ENCODE results near the gene SUSD6.
A peak's percentile ranks its signal among the peaks of the same experiment; 100 is the strongest.
"Not testable (repeated sequence)": the region's sequence is repeated elsewhere in the genome, so short reads cannot be mapped to it uniquely, and the experiment has no call there.

Gene SUSD6

GRCh38 chr14:69716478-69717187 is 105.2 kb downstream of the SUSD6 start:
- no peak for DNase-seq

DNA sequence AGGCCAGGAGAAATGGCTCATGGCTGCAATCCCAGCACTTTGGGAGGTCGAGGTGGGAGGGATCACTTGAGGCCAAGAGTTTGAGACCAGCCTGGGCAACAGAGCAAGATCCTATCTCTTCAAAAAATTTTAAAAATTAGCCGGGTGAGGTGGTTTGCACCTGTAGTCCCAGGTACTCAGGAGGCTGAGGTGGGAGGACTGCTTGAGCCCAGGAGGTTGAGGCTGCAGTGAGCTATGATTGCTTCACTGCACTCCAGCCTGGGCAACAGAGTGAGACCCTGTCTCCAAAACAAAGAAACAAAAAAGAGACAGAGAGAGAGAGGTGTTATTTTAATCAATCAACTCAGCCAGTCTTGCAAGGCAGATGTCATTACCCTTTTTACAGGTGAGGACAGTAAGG is 107.2 kb downstream of the SUSD6 start:
- DNase-seq = not testable (repeated sequence)

DNA sequence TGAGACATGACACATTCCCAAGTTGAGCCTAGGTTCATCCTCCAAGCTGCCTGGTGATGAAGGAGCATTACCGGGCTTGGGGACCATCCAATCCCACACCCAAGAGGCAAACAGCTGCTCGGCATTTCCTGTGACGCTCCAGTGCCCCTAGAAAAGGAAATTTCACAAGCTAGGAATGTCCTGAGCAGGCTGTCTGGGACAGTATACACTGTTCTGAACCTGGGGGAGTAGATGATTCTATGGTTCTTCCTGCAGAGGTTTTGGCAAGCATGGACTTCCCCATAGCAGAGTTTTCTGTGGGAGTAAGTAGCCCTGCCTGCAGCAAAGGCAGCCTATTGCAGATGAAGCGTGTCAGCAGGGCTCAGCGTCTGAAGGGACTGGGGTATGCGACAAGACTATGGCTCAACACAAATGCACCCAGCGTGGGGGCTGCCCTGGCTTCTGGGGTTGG is 108.1 kb downstream of the SUSD6 start:
- DNase-seq = peak; percentile 47

DNA sequence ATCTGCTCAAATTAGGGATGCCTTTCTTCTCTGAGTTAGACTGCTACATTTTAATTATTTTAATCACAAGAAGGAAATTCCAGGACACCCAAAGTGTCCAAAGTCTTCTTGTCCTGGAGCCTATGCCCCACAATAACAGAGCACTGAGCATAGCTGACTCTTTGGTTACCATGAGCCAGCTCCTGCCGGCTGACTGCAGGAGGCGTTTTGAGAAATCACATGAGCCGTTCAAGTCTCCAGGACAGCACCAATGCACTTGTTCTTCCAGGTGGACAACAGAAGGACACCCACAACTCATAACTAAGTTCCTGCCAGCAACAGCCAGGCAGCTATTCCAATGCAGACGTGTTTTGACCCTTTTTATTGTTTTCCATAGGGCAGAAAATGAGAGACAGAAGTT is 109.5 kb downstream of the SUSD6 start:
- DNase-seq = no peak

DNA sequence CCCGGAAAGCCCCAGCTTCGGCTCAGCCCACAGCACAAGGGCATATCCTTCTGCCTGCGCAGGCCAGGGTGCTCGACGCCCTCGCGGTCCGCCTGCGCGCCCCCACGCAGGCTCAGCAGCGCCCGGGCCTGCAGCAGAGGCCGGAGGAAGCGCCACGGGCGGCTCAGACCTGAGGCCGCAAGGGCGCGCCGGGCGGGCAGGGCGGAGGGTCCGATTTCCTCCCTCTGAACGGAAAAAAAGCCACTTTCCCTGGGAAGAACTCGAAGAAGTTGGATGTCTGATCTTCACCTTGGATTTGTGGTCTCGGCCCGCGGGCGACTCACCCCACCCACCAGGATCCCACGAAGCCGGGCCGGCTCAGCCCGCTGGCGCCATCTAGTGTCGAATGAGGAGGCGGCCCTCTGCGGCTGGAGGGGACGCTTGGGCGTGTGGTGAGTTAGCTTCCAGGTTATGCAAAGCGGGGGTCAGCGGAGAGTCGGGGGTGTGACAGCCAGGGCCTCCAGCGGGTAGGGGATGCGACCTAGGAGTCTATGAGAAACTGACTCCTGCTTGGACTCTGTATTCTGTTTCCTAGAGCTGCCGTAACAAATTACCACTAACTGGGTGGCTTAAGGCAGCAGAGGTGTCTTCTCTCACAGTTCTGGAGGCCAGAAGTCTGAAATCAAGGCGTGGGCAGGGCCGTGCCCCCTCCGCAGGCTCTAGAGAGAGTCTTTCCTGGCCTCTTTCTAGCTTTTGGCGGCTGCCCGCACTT is 115.5 kb downstream of the SUSD6 start:
- peak; percentile 94 for DNase-seq

- DNase-seq = no peak
These were observed 116.5 kb downstream of the SUSD6 start for GRCh38 chr14:69727860-69728259.

DNA sequence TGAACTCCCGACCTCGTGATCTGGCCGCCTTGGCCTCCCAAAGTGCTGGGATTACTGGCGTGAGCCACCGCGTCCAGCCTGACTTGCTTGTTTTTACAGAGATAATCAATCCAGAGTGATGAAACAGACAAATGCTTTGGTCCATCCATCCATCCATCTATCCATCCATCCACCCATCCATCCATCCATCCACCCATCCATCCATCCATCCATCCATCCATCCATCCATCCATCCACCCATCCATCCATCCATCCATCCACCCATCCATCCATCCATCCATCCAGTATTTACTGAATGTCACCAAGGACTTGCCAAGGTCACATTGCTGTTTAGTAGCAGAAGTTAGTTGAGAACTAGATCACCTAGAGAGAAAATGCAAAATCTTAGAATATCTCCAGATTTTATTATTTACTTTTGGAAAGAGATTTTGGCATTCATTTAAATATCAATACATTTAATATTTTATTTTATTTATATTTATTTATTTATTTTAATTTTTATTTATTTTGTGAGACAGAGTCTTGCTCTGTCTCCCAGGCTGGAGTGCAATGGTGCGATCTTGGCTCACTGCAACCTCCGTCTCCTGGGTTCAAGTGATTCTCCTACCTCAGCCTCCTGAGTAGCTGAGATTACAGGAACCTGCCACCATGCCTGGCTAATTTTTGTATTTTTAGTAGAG is 120.7 kb downstream of the SUSD6 start:
- not testable (repeated sequence) for DNase-seq

- DNase-seq = not testable (repeated sequence)
These were observed 125.0 kb downstream of the SUSD6 start for GRCh38 chr14:69736405-69736804.

GRCh38 chr14:69741055-69741454 is 129.7 kb downstream of the SUSD6 start:
- DNase-seq = no peak

GRCh38 chr14:69749956-69750355 is 138.6 kb downstream of the SUSD6 start:
- DNase-seq = no peak

GRCh38 chr14:69750495-69750894 is 139.1 kb downstream of the SUSD6 start:
- no peak for DNase-seq

DNA sequence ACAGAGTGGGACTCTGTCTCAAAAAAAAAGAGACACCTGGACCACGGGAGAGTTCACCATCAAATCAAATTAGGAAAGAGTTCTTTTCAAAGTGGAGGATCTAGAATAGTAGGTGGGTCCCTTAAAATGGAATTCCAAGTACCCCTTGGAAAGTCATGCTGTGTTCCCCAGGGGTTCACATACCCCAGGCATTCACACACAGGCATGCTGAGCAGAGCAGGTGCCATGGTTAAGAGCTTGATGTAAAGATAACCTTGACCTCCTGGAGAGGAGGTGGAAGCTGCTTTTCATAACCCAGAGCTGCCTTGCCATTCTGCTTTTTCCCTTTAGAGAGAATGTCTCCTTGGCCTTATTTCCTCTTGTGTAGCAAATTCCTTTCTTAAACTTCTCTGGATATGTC is 141.4 kb downstream of the SUSD6 start:
- no peak for DNase-seq

DNA sequence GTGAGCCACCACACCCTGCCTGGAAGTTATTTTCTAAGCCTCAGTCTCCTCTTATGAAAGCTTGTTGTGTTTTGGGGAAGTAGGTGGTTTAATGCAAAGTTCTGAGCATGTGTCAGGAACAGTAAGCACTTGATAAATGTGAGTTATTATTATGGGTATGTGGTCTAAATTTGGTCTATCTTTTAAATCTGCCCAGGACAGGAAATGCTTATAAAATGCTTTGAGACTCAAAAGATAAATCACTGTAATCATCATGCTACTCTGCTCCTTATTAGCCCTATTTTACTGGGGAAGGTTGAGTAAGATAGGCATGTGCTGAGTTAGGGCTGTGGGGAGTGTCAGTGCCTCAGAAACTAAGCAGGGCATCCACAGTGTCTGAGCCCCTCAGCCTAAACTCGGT is 142.5 kb downstream of the SUSD6 start:
- DNase-seq = no peak

GRCh38 chr14:69754487-69754886 is 143.1 kb downstream of the SUSD6 start:
- DNase-seq = no peak

DNA sequence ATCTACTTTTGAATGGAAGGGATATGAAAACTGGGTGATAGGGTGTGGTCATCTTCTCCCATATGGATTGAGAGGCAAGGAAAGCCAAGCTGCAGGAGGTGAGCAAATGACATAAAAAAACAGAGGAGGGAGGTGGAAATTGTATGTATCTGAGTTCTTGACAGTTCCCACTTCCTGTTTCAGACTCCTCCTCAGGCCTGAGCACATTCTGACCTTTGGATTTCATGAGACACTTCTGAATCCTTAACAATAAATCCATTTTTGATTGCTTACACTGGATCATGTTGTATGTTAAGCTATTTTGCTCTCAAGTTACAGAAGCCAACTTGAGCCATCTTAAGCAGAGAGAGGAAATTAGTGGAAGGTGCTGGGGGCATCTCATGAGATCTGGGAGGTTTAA is 143.9 kb downstream of the SUSD6 start:
- DNase-seq = no peak

GRCh38 chr14:69755784-69756183 is 144.4 kb downstream of the SUSD6 start:
- no peak for DNase-seq

GRCh38 chr14:69756298-69756697 is 144.9 kb downstream of the SUSD6 start:
- no peak for DNase-seq

DNA sequence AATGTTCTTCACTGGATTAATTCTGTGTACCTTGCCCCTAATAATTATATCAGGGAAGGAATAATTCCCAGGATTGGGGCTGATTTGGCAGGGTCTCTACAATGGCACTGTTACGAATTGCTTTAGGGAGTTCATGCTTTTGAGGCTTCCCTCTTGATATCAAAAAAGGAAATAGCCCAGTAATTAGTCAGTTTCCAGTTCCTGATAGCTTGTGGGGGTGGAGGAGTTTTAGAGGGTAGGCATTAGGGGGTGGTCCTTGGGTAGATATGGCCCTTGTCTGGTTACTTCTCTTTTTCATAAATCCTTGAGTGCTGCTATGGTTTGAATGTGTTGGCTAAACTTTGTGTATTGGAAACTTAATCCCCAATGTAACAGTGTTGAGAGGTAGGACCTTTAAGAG is 149.4 kb downstream of the SUSD6 start:
- no peak for DNase-seq

- no peak for DNase-seq
These were observed 152.5 kb downstream of the SUSD6 start for GRCh38 chr14:69763761-69764510.
